HepG2 (cell line): ENCODE data around the gene SLC22A12. TPM values are rescaled to one million over a fixed set of nuclear protein-coding genes. Genes with fewer than 3 reads are reported as not detected.

Source experiments
- ATAD3A ChIP-seq: sonication (generic); formaldehyde crosslinking; IDR thresholded peaks from 2 replicates; pipeline ENCODE4 v1.4.0; 2020; ENCODE audit warnings: missing genetic modification reagents
- CBX1 ChIP-seq: IDR thresholded peaks from one replicate; pipeline ENCODE4 v1.6.1; 2016; ENCODE audit warnings: antibody characterized with exemption, low read depth
- CREBL2 ChIP-seq: sonication (generic); formaldehyde crosslinking; IDR thresholded peaks from 2 replicates; pipeline ENCODE4 v1.8.1; 2023; ENCODE audit warnings: missing genetic modification reagents, mild to moderate bottlenecking, borderline replicate concordance
- DZIP1 ChIP-seq: sonication (generic); formaldehyde crosslinking; IDR thresholded peaks from 2 replicates; pipeline ENCODE4 v1.5.0; 2020; ENCODE audit warnings: mild to moderate bottlenecking, missing genetic modification reagents
- ESRRA ChIP-seq: sonication (generic); formaldehyde crosslinking; IDR thresholded peaks from 2 replicates; pipeline ENCODE4 v1.5.1; 2020; ENCODE audit warnings: mild to moderate bottlenecking, low read depth, missing genetic modification reagents
- GATA4 ChIP-seq: sonication (generic); IDR thresholded peaks from 2 replicates; pipeline ENCODE4 v1.6.1; 2016; ENCODE audit warnings: antibody characterized with exemption, low read depth, borderline replicate concordance
- GFI1 ChIP-seq: sonication (generic); formaldehyde crosslinking; IDR thresholded peaks from 2 replicates; pipeline ENCODE4 v1.5.0; 2020; ENCODE audit warnings: missing genetic modification reagents, mild to moderate bottlenecking, borderline replicate concordance
- KIAA2018 ChIP-seq: sonication (generic); formaldehyde crosslinking; IDR thresholded peaks from 2 replicates; pipeline ENCODE4 v1.5.0; 2020; ENCODE audit warnings: mild to moderate bottlenecking, missing genetic modification reagents, borderline replicate concordance
- LBX2 ChIP-seq: sonication (generic); formaldehyde crosslinking; IDR thresholded peaks from 2 replicates; pipeline ENCODE4 v1.5.0; 2020; ENCODE audit warnings: missing genetic modification reagents, mild to moderate bottlenecking, borderline replicate concordance
- NCOR1 ChIP-seq: fragments of 200-600 bp; sonication (generic); IDR thresholded peaks from 2 replicates; pipeline ENCODE4 v1.7.0; 2017; ENCODE audit warnings: antibody characterized with exemption, low read length, borderline replicate concordance
- POLR2AphosphoS5 ChIP-seq: IDR thresholded peaks from 2 replicates; pipeline ENCODE4 v1.6.1; 2012; ENCODE audit warnings: low read depth, low read length
- SAFB2 ChIP-seq: sonication (generic); formaldehyde crosslinking; IDR thresholded peaks from 2 replicates; pipeline ENCODE4 v1.5.1; 2020; ENCODE audit warnings: missing genetic modification reagents, low read depth, mild to moderate bottlenecking, borderline replicate concordance
- SALL1 ChIP-seq: sonication (generic); formaldehyde crosslinking; IDR thresholded peaks from 2 replicates; pipeline ENCODE4 v1.8.0; 2022; ENCODE audit warnings: mild to moderate bottlenecking, missing genetic modification reagents
- SIX1 ChIP-seq: sonication (generic); formaldehyde crosslinking; IDR thresholded peaks from 2 replicates; pipeline ENCODE4 v1.4.0; 2020; ENCODE audit warnings: missing genetic modification reagents, borderline replicate concordance
- TBX3 ChIP-seq: fragments of 450-650 bp; IDR thresholded peaks from 2 replicates; pipeline ENCODE4 v1.6.1; 2017; ENCODE audit warnings: antibody characterized with exemption, mild to moderate bottlenecking, inconsistent platforms, borderline replicate concordance
- ZSCAN20 ChIP-seq: sonication (generic); formaldehyde crosslinking; IDR thresholded peaks from 2 replicates; pipeline ENCODE4 v1.4.0; 2020; ENCODE audit warnings: missing genetic modification reagents, mild to moderate bottlenecking, borderline replicate concordance
- polyA plus RNA-seq, 8 experiments: library from polyadenylated mRNA; depleted of rRNA in 3 of 8; stranded (reverse) in 7 of 8; unstranded in 1 of 8; fragments of >200 nt; fragmentation: Illumina TruSeq in 4 of 8; extraction: Trizol in 4 of 8; gene quantifications; 2 replicates each; pipeline versions ENCODE4 v1.2.1 to v1.2.3, GENCODE V29; 2011 to 2016; ENCODE audit warnings: low read depth in 4 of 8, missing spikeins in 1 of 8, mixed read lengths in 1 of 8; ENCODE audit not compliant: insufficient read depth in 1 of 8
- total RNA-seq, 5 experiments: library from RNA; depleted of rRNA; stranded (reverse); fragments of >200 nt; fragmentation: Illumina TruSeq; extraction: Trizol; gene quantifications; 2 replicates each; pipeline ENCODE4 v1.2.3, GENCODE V29; 2016; ENCODE audit warnings: low read depth in 1 of 5

Gene SLC22A12
- total and polyA plus RNA-seq, 2 of the 13 experiments (the other 11 are each of a cell fraction or from before 2014, with no cell fraction given) = not detected

GRCh38 chr11:64566042-64566914 lies 24.7 kb upstream of the SLC22A12 start (continued):
- no peak for TF ChIP-seq KIAA2018 (CRISPR knock-in tag)
- peak; percentile 57; the same call in 1 of the 2 replicates for TF ChIP-seq GATA4
- no peak for TF ChIP-seq ZSCAN20 (CRISPR knock-in tag)
- no peak for TF ChIP-seq POLR2AphosphoS5
- TF ChIP-seq SAFB2 = no peak
- peak; percentile 93 for TF ChIP-seq GFI1 (CRISPR knock-in tag)
- TF ChIP-seq CREBL2 (CRISPR knock-in tag) = no peak
- no peak for TF ChIP-seq DZIP1
- TF ChIP-seq SIX1 (CRISPR knock-in tag) = no peak
- no peak for TF ChIP-seq ATAD3A (CRISPR knock-in tag)
- no peak for TF ChIP-seq LBX2 (CRISPR knock-in tag)
- peak; percentile 68 for TF ChIP-seq SALL1 (CRISPR knock-in tag)
- TF ChIP-seq TBX3 = peak; percentile 75; the same call in 1 of the 2 replicates
- no peak for TF ChIP-seq ESRRA
- peak; percentile 86; the same call in 1 of the 2 replicates for TF ChIP-seq NCOR1
- no peak for TF ChIP-seq CBX1
